Fibroblast of mammary gland (primary cell): ENCODE results near the gene MT1B.
A peak's percentile ranks its signal among the peaks of the same experiment; 100 is the strongest.

Source experiments
- DNase-seq: peaks from one replicate; pipeline ENCODE4 v3.0.0-alpha.2; 2010; ENCODE audit warnings: low read depth
- H3K4me3 ChIP-seq: 2 replicates; pipeline ENCODE4 v1.5.1; 2011; ENCODE audit warnings: low read depth, mild to moderate bottlenecking, low read length, moderate library complexity; ENCODE audit not compliant: control insufficient read depth
- TF ChIP-seq, protein P1 (sequence below): conservative IDR thresholded peaks from 2 replicates; pipeline ENCODE4 v1.5.1; 2011; ENCODE audit warnings: low read depth, low read length, inconsistent platforms; ENCODE audit not compliant: control insufficient read depth, insufficient read depth

Gene MT1B

DNA sequence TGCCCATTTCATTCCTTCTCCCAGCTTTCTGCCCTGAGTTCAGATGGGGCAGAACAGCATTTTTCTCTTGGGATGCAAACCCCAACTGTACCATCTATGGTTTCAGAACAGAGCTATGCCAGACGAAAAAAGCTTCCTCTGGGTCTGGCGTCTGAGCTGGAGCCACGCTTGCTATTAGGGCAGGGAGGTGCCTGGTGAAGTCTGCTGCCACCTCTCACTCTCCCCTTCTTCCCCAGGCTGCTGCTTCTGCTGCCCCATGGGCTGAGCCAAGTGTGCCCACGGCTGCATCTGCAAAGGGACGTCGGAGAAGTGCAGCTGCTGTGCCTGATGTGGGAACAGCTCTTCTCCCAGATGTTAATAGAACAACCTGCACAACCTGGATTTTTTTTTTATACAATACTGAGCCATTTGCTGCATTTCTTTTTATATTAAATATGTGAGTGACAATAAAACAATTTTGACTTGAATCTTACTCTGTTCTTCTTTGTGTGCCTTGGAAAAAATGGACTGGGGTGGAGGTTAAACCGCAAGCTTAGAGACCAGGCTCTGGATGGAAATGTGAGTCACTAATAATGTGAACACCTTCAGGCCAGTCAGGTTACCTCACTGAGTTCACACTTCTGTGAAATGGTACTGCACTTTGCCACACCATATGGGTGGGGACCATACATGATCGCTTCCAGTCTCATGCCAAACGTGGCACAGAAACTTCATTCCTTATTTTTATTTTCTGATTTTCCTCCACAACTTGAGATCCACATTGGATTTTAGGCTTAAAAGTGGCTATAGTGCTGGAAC, 14.9 kb upstream of the MT1B start:
- no peak overlapping the region for H3K4me3 ChIP-seq
- TF ChIP-seq, protein P1, sequence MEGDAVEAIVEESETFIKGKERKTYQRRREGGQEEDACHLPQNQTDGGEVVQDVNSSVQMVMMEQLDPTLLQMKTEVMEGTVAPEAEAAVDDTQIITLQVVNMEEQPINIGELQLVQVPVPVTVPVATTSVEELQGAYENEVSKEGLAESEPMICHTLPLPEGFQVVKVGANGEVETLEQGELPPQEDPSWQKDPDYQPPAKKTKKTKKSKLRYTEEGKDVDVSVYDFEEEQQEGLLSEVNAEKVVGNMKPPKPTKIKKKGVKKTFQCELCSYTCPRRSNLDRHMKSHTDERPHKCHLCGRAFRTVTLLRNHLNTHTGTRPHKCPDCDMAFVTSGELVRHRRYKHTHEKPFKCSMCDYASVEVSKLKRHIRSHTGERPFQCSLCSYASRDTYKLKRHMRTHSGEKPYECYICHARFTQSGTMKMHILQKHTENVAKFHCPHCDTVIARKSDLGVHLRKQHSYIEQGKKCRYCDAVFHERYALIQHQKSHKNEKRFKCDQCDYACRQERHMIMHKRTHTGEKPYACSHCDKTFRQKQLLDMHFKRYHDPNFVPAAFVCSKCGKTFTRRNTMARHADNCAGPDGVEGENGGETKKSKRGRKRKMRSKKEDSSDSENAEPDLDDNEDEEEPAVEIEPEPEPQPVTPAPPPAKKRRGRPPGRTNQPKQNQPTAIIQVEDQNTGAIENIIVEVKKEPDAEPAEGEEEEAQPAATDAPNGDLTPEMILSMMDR: no peak
- DNase-seq: no peak

DNA sequence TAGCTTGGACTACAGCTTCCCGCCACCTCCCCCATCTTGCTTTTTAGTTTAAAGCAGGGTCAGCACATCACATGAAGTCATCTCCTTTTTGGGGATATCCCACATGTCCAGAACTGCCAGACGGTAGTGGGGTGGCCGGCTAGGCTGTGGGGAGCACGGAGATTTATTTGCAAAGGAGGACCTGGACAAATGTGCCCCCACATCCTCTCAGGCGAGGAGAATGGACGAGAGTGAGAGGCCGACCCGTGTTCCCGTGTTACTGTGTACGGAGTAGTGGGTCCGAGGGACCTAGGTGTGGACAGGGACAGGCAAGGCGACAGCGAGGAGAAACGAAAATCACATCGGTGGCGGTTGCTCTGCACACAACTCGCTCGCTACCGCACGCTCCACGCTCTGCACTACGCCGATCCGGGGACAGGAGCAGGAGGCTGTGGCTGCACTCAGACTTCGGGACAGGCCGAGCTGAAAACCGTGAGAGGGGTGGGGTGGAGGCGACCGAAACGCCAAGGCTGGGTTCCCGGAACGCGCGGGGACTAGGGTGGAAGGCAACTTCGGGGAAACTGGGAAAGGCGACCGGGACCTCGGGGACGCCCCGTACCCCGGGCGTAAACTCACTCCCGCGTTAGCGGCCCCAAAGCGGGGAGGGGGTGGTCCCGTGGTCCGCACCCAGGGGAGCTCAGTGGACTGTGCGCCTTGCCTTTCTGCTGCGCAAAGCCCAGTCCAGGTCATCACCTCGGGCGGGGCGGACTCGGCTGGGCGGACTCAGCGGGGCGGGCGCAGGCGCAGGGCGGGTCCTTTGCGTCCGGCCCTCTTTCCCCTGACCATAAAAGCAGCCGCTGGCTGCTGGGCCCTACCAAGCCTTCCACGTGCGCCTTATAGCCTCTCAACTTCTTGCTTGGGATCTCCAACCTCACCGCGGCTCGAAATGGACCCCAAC, 13.6 kb upstream of the MT1B start, which contains the start of gene MT1A:
MT1A (plus strand) TSS at position 853 of the 937 bp plus-strand sequence; CDS start at position 926, 73 bp downstream.
- peak within 1 kb of the TSS; percentile 56 for H3K4me3 ChIP-seq
- peak; percentile 65 for DNase-seq
- TF ChIP-seq, protein P1: no peak

DNA sequence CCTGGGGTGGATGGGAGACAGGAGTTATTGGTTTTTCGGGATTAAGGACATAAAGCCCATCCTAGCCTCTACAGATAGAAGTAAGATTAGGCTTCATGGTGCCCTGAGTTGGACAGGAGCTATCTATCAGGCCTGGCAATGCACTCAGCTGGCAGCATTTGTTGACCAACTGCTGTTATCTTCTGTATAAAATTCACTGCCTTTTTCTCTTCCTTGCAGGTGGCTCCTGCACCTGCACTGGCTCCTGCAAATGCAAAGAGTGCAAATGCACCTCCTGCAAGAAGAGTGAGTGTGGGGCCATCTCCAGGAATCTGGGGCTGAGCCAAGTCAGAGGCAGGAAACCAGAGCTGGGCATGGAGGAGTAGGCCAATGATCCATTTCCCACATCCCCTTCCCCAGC, 12.6 kb upstream of the MT1B start:
- H3K4me3 ChIP-seq: no peak overlapping the region
- TF ChIP-seq, protein P1: no peak
- no peak for DNase-seq

DNA sequence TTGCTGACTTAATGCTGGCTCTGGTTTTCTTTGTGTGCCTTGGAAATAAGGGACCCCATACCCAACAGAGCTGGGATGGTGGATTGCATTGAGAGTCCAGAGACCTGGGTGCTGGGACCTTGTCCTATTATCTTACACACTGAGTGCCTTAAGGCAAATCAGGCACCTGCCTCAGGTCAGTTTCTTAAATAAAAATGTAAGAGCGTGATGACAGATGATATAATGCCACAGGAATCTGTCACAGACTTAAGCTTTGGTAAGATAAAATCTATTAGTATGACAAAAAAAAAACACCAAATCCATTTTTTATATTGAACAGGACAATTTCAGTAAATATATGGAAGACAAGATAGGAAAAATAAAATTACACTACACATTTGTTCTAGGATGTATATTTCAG, 11.6 kb upstream of the MT1B start:
- H3K4me3 ChIP-seq: no peak overlapping the region
- no peak for DNase-seq
- TF ChIP-seq, protein P1: no peak

DNA sequence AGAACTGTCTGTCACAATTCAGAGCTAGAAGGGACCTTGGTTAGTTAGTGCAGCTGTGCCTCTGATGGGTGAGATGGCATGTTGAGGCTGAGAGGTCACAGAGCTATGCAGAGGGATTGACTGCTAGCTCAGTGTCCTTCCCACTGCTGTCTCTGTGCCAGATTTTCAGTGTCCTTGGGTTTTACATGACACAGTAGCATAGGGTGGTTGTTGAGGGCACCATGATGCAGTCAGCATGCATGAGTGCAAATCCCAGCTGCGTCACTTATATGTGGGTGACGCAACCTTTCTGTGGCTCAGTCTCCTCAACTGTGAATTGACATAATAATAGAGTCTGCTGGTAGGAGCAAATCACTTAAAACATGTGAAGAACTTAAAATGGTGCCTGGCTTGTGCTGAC, 10.5 kb upstream of the MT1B start:
- DNase-seq: no peak
- TF ChIP-seq, protein P1: no peak
- H3K4me3 ChIP-seq: no peak overlapping the region

DNA sequence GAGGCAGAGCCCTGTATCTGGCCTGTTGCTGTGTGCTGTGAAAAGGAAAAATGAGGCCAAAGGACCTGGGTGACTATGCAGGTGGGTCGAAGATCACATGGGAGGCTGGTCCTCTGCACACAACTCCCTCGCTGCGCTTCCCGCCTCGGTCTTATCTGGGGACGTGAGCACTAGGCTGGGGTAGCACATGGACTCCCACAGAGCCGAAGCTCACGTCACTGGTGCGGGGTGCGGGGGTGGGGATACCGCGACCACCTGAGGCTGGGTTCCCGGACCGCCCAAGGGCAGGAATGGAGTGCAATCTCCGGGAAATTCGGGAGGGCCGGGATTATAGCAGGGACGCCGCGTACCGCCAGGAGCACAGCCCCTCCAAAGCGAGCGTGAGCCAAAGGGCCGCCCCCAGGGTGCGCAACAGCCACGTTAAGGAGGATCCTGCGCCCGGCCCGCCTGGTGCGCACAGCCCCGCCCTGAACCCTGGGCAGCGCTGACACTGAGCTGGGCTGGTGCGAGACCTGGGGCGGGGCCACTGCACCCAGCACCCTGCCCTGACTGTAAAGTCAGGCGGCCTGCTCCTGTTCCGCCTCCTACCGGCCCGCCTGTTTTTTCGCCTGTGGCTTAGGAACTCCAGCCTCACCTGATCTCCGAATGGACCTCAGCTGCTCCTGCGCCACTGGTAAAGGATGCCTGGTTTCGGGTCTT, 8.5 kb upstream of the MT1B start:
- H3K4me3 ChIP-seq: peak overlapping the region; percentile 30
- peak; percentile 66 for DNase-seq
- TF ChIP-seq, protein P1: peak; percentile 35
